HL-60 (cell line): Measurements from ENCODE around the gene TRIOBP.
A peak's percentile ranks its signal among the peaks of the same experiment; 100 is the strongest.

Experiments used
- DNase-seq, 2 experiments: peaks; one replicate each; pipeline ENCODE4 v3.0.0-alpha.2; 2010 to 2020; ENCODE audit warnings: low read depth in 1 of 2, low spot score in 1 of 2
- H3K27ac ChIP-seq: fragments of 250-450 bp; sonication (Bioruptor Pico); replicated peaks from 2 replicates; pipeline ENCODE4 v1.5.1; 2020; ENCODE audit warnings: mild to moderate bottlenecking, moderate library complexity
- H3K27me3 ChIP-seq: fragments of 250-450 bp; sonication (Bioruptor Pico); 2 replicates; pipeline ENCODE4 v1.5.1; 2021; ENCODE audit warnings: mild to moderate bottlenecking, moderate library complexity; ENCODE audit not compliant: insufficient read depth, poor library complexity, severe bottlenecking
- H3K4me3 ChIP-seq: replicated peaks from 2 replicates; pipeline ENCODE4 v1.5.1; 2011; ENCODE audit warnings: mild to moderate bottlenecking, control low read depth, low read length; ENCODE audit not compliant: insufficient read depth
- CTCF ChIP-seq: IDR thresholded peaks from one replicate; pipeline ENCODE4 v1.5.1; 2011; ENCODE audit warnings: low read length, control low read depth, inconsistent platforms; ENCODE audit not compliant: insufficient read depth
- GABPA ChIP-seq: IDR thresholded peaks from 2 replicates; pipeline ENCODE4 v1.6.1; 2012; ENCODE audit warnings: low read depth
- POLR2AphosphoS5 ChIP-seq: IDR thresholded peaks from 2 replicates; pipeline ENCODE4 v1.6.1; 2012; ENCODE audit warnings: low read depth
- REST ChIP-seq: IDR thresholded peaks from 2 replicates; pipeline ENCODE4 v1.6.1; 2012; ENCODE audit warnings: low read depth; ENCODE audit not compliant: insufficient replicate concordance
- SPI1 ChIP-seq: IDR thresholded peaks from 2 replicates; pipeline ENCODE4 v1.6.1; 2012; ENCODE audit warnings: low read depth, mild to moderate bottlenecking, borderline replicate concordance

TRIOBP gene

GRCh38 chr22:37816543-37817180, 119.8 kb downstream of the TRIOBP start:
- TF ChIP-seq CTCF (no peak), POLR2AphosphoS5 (no peak), REST (no peak), SPI1 (no peak)
- Histone ChIP-seq H3K27ac (no peak overlapping the region), H3K4me3 (no peak overlapping the region)

GRCh38 chr22:37817705-37818408, 121.0 kb downstream of the TRIOBP start:
- no peak overlapping the region for H3K27ac ChIP-seq
- peak in 1 of 2 experiments; percentile 72 for DNase-seq
- TF ChIP-seq CTCF, result peak; percentile 84
- TF ChIP-seq POLR2AphosphoS5, result no peak
- no peak overlapping the region for H3K4me3 ChIP-seq
- peaks cover 2% of the 10 kb centered on the region for H3K27me3 ChIP-seq

More at GRCh38 chr22:37816543-37817180, 119.8 kb downstream of the TRIOBP start:
- no peak for DNase-seq
- H3K27me3 ChIP-seq, result peaks cover 2% of the 10 kb centered on the region

GRCh38 chr22:37818409-37819104, 121.7 kb downstream of the TRIOBP start:
- TF ChIP-seq REST (no peak), POLR2AphosphoS5 (no peak), GABPA (no peak), SPI1 (no peak), CTCF (no peak)
- H3K27me3 ChIP-seq, result peaks cover 2% of the 10 kb centered on the region
- DNase-seq, result peak in 1 of 2 experiments; percentile 73
- H3K27ac ChIP-seq, result no peak overlapping the region
- no peak overlapping the region; the same call in 1 of the 2 replicates for H3K4me3 ChIP-seq
